ENCODE data around the gene MBOAT1. TPM values are rescaled to one million over a fixed set of nuclear protein-coding genes. Genes with fewer than 3 reads are reported as not detected.

MBOAT1 gene
- total RNA-seq, 1 donor from 2014 or later: 6.4 TPM

GRCh38 chr6:20173833-20174792 is 38.2 kb downstream of the MBOAT1 start:
- Mint-ChIP-seq H3K9me3 (ENCODE audit: unreplicated experiment) (peaks cover 3% of the 10 kb centered on the region), H3K4me3 (ENCODE audit: unreplicated experiment) (no peak overlapping the region), H3K4me1 (ENCODE audit: low read depth, unreplicated experiment) (no peaks in the 10 kb centered on the region), H3K36me3 (ENCODE audit: low read depth, unreplicated experiment) (no peaks in the 10 kb centered on the region), H3K27me3 (ENCODE audit: low read depth, unreplicated experiment) (no peaks in the 10 kb centered on the region), H3K27ac (ENCODE audit: unreplicated experiment) (no peak overlapping the region)
- Histone ChIP-seq H3K27me3 (ENCODE audit: insufficient read depth, low read length) (no peaks in the 10 kb centered on the region), H3K9ac (ENCODE audit: low read length) (no peak overlapping the region), H3K36me3 (ENCODE audit: insufficient read depth, low read length) (no peaks in the 10 kb centered on the region), H3K4me2 (ENCODE audit: low read length) (no peak overlapping the region), H2AFZ (ENCODE audit: low read depth, low read length) (no peak overlapping the region), H3K4me1 (ENCODE audit: insufficient read depth, low read length) (no peaks in the 10 kb centered on the region), H3K79me2 (ENCODE audit: insufficient read depth, low read length) (no peaks in the 10 kb centered on the region), H4K20me1 (ENCODE audit: insufficient read depth, low read length) (no peaks in the 10 kb centered on the region), H3K27ac (ENCODE audit: low read depth, low read length) (no peak overlapping the region), H3K4me3 (ENCODE audit: insufficient read depth, low read depth, low read length) (no peak overlapping the region), H3K9me3 (ENCODE audit: insufficient read depth, low read depth, low read length) (no peaks in the 10 kb centered on the region)
- DNase-seq (ENCODE audit: low read depth) (no peak), FAIRE-seq (no peak)
- TF ChIP-seq CTCF (IDR thresholded peaks at IDR 0.05; ENCODE audit: insufficient read depth, low read depth, low read length) (no peak), EZH2 (IDR thresholded peaks at IDR 0.05; ENCODE audit: insufficient read depth, low read length) (no peak)

GRCh38 chr6:20172842-20173456 is 39.3 kb downstream of the MBOAT1 start:
- Mint-ChIP-seq H3K36me3 (ENCODE audit: low read depth, unreplicated experiment) (no peaks in the 10 kb centered on the region), H3K27me3 (ENCODE audit: low read depth, unreplicated experiment) (no peaks in the 10 kb centered on the region), H3K4me3 (ENCODE audit: unreplicated experiment) (no peak overlapping the region), H3K27ac (ENCODE audit: unreplicated experiment) (no peak overlapping the region), H3K4me1 (ENCODE audit: low read depth, unreplicated experiment) (no peaks in the 10 kb centered on the region), H3K9me3 (ENCODE audit: unreplicated experiment) (peaks cover 3% of the 10 kb centered on the region)
- no peak for FAIRE-seq
- H3K9ac ChIP-seq (ENCODE audit: low read length): no peak overlapping the region
- TF ChIP-seq CTCF (IDR thresholded peaks at IDR 0.05; ENCODE audit: insufficient read depth, low read depth, low read length) (no peak), EZH2 (IDR thresholded peaks at IDR 0.05; ENCODE audit: insufficient read depth, low read length) (no peak)
- no peak for DNase-seq (ENCODE audit: low read depth)
- H3K9me3 ChIP-seq (ENCODE audit: insufficient read depth, low read depth, low read length): no peaks in the 10 kb centered on the region
- no peaks in the 10 kb centered on the region for H4K20me1 ChIP-seq (ENCODE audit: insufficient read depth, low read length)
- no peaks in the 10 kb centered on the region for H3K79me2 ChIP-seq (ENCODE audit: insufficient read depth, low read length)
- no peak overlapping the region for H3K27ac ChIP-seq (ENCODE audit: low read depth, low read length)
- H3K27me3 ChIP-seq (ENCODE audit: insufficient read depth, low read length): no peaks in the 10 kb centered on the region
- H2AFZ ChIP-seq (ENCODE audit: low read depth, low read length): no peak overlapping the region
- no peak overlapping the region for H3K4me3 ChIP-seq (ENCODE audit: insufficient read depth, low read depth, low read length)
- no peaks in the 10 kb centered on the region for H3K36me3 ChIP-seq (ENCODE audit: insufficient read depth, low read length)
- H3K4me1 ChIP-seq (ENCODE audit: insufficient read depth, low read length): no peaks in the 10 kb centered on the region
- H3K4me2 ChIP-seq (ENCODE audit: low read length): no peak overlapping the region

Measured in astrocyte (in vitro differentiated cells and primary cell).